K562 (cell line): ENCODE results near the gene ATP6V0D1. TPM values are rescaled to one million over a fixed set of nuclear protein-coding genes. Genes with fewer than 3 reads are reported as not detected.

Experiments used
- CHAMP1 ChIP-seq: fragments of 450-650 bp; IDR thresholded peaks from 2 replicates; pipeline ENCODE4 v1.6.1; 2016; ENCODE audit warnings: mild to moderate bottlenecking
- HMGN3 ChIP-seq: IDR thresholded peaks from 2 replicates; pipeline ENCODE4 v1.6.1; 2011; ENCODE audit warnings: borderline replicate concordance, low read depth, mild to moderate bottlenecking, mixed read lengths, low read length; ENCODE audit not compliant: insufficient read length; ENCODE audit errors: extremely low read depth
- JUN ChIP-seq, 2 experiments: sonication (generic) in 1 of 2; formaldehyde crosslinking in 1 of 2; IDR thresholded peaks; 2 replicates each; pipeline versions ENCODE4 v1.6.1 to v1.8.0; 2012 to 2022; ENCODE audit warnings: borderline replicate concordance in 2 of 2, mild to moderate bottlenecking in 2 of 2, improper control_type of control experiment in 1 of 2, low read depth in 1 of 2, low read length in 1 of 2, missing genetic modification reagents in 1 of 2
- MCM2 ChIP-seq: fragments of 450-650 bp; IDR thresholded peaks from 2 replicates; pipeline ENCODE4 v1.6.1; 2017; ENCODE audit warnings: low read depth, mild to moderate bottlenecking
- MNT ChIP-seq, 2 experiments: fragments of 450-650 bp; conservative IDR thresholded peaks; 2 replicates each; pipeline ENCODE4 v1.6.1; 2017; ENCODE audit warnings: mild to moderate bottlenecking in 2 of 2, moderate library complexity in 2 of 2
- PHF21A ChIP-seq: fragments of 450-650 bp; IDR thresholded peaks from 2 replicates; pipeline ENCODE4 v1.6.1; 2017; ENCODE audit warnings: low read depth, borderline replicate concordance
- POLR2G ChIP-seq: fragments of 200-400 bp; formaldehyde crosslinking; IDR thresholded peaks from 2 replicates; pipeline ENCODE4 v1.6.1; 2017; ENCODE audit warnings: low read depth, mild to moderate bottlenecking, antibody characterized with exemption, low read length, moderate library complexity
- POLR2H ChIP-seq: IDR thresholded peaks from 2 replicates; pipeline ENCODE4 v1.6.1; 2016; ENCODE audit warnings: missing genetic modification characterization, low read depth, mild to moderate bottlenecking, control low read depth, missing compliant biosample characterization, moderate library complexity
- POLR3A ChIP-seq: IDR thresholded peaks from 2 replicates; pipeline ENCODE4 v1.6.1; 2011; ENCODE audit warnings: borderline replicate concordance, mild to moderate bottlenecking, moderate library complexity; ENCODE audit not compliant: insufficient read length, insufficient read depth; ENCODE audit errors: extremely low read depth
- PRPF4 ChIP-seq: fragments of 200-400 bp; formaldehyde crosslinking; IDR thresholded peaks from one replicate; pipeline ENCODE4 v1.6.1; 2017; ENCODE audit warnings: low read length, low read depth, mild to moderate bottlenecking; ENCODE audit not compliant: insufficient read depth, poor library complexity, severe bottlenecking
- TEAD4 ChIP-seq, 2 experiments: sonication (generic) in 1 of 2; formaldehyde crosslinking in 1 of 2; IDR thresholded peaks; 2 replicates each; pipeline versions ENCODE4 v1.6.1 to v1.8.0; 2012 to 2022; ENCODE audit warnings: borderline replicate concordance in 1 of 2, inconsistent platforms in 1 of 2, low read length in 1 of 2, mild to moderate bottlenecking in 1 of 2, missing genetic modification reagents in 1 of 2
- ZBED1 ChIP-seq: IDR thresholded peaks from 2 replicates; pipeline ENCODE4 v1.6.1; 2014
- ZBTB5 ChIP-seq: fragments of 450-650 bp; IDR thresholded peaks from 2 replicates; pipeline ENCODE4 v1.6.1; 2017; ENCODE audit warnings: antibody characterized with exemption
- ZNF589 ChIP-seq: fragments of 200-800 bp; sonication (Bioruptor generic); IDR thresholded peaks from 2 replicates; pipeline ENCODE4 v1.6.1; 2016; ENCODE audit warnings: low read depth, missing genetic modification characterization, missing compliant biosample characterization
- polyA plus RNA-seq, 8 experiments: library from polyadenylated mRNA; depleted of rRNA in 4 of 8; stranded (reverse) in 5 of 8; unstranded in 3 of 8; fragments of >200 nt; fragmentation: Nextera tagmentation in 2 of 8; fragmentation: Illumina TruSeq in 1 of 8; extraction: Ambion mirVana in 2 of 8; extraction: Trizol in 1 of 8; gene quantifications; 2 replicates each; pipeline versions ENCODE4 v1.2.1 to v1.2.3, GENCODE V29; 2011 to 2014; ENCODE audit warnings: inconsistent platforms in 1 of 8, missing spikeins in 1 of 8
- total RNA-seq, 7 experiments: library from RNA; depleted of rRNA in 6 of 7; stranded (reverse); fragments of >200 nt in 6 of 7; fragmentation: Illumina TruSeq in 2 of 7; extraction: Trizol in 2 of 7; gene quantifications; 2 replicates each; pipeline versions ENCODE4 v1.2.1 to v1.2.3, GENCODE V29; 2011 to 2021; ENCODE audit warnings: low replicate concordance in 1 of 7
- TF ChIP-seq, protein P1 (sequence below): fragments of 250-450 bp; sonication (Bioruptor Pico); IDR thresholded peaks from 2 replicates; pipeline ENCODE4 v1.8.0; 2021; ENCODE audit warnings: moderate library complexity, mild to moderate bottlenecking, inconsistent platforms

Gene ATP6V0D1
- total and polyA plus RNA-seq, 9 of the 15 experiments (the other 6 are each of a cell fraction or from before 2014, with no cell fraction given): 23.2 to 69.7 (median 45.6) TPM

GRCh38 chr16:67396159-67397035, 84.6 kb downstream of the ATP6V0D1 start (continued):
- TF ChIP-seq, protein P1, sequence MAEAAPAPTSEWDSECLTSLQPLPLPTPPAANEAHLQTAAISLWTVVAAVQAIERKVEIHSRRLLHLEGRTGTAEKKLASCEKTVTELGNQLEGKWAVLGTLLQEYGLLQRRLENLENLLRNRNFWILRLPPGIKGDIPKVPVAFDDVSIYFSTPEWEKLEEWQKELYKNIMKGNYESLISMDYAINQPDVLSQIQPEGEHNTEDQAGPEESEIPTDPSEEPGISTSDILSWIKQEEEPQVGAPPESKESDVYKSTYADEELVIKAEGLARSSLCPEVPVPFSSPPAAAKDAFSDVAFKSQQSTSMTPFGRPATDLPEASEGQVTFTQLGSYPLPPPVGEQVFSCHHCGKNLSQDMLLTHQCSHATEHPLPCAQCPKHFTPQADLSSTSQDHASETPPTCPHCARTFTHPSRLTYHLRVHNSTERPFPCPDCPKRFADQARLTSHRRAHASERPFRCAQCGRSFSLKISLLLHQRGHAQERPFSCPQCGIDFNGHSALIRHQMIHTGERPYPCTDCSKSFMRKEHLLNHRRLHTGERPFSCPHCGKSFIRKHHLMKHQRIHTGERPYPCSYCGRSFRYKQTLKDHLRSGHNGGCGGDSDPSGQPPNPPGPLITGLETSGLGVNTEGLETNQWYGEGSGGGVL (CRISPR knock-in tag): no peak
- no peak for TF ChIP-seq PHF21A
- no peak for TF ChIP-seq PRPF4
- TF ChIP-seq HMGN3: no peak
- no peak for TF ChIP-seq ZBTB5
- no peak for TF ChIP-seq JUN (IDR thresholded peaks at IDR 0.05; ENCODE audit: borderline replicate concordance, low read depth, low read length)
- TF ChIP-seq JUN (CRISPR knock-in tag; IDR thresholded peaks at IDR 0.05; ENCODE audit: borderline replicate concordance): no peak
- no peak for TF ChIP-seq CHAMP1
- TF ChIP-seq POLR2G: no peak
- TF ChIP-seq MNT (conservative IDR thresholded peaks at IDR 0.05): peak in 1 of 2 experiments; percentile 63; a peak in 1 of 4 replicates
- TF ChIP-seq MCM2: no peak
- TF ChIP-seq ZNF589 (CRISPR knock-in tag): no peak
- TF ChIP-seq POLR3A: no peak
- TF ChIP-seq ZBED1: no peak
- no peak for TF ChIP-seq POLR2H (tag)
- TF ChIP-seq TEAD4 (IDR thresholded peaks at IDR 0.05; ENCODE audit: low read length): peak; percentile 46; the same call in 1 of the 2 replicates
- TF ChIP-seq TEAD4 (CRISPR knock-in tag; IDR thresholded peaks at IDR 0.05; ENCODE audit: borderline replicate concordance): no peak
